ENCODE data around the gene PELO.

PELO gene

DNA sequence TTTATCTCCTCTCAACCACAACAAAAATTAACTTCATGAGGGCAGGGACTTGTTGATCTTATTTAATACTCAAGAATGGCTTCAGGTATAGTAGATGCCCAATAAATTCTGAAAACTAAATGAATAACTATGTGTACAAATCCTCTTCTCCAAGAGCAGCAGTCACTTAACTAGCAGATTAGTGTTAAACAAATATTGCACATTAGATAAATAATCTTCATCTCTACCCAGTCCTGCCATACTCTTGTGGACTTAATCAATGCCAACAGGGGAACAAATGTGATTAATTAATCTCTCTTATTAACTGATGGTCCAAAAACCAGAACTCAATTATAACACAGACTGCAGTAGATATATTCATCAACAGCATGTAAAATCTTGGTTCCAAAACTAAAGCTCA is 15.0 kb upstream of the PELO start:
- no peak for DNase-seq

DNA sequence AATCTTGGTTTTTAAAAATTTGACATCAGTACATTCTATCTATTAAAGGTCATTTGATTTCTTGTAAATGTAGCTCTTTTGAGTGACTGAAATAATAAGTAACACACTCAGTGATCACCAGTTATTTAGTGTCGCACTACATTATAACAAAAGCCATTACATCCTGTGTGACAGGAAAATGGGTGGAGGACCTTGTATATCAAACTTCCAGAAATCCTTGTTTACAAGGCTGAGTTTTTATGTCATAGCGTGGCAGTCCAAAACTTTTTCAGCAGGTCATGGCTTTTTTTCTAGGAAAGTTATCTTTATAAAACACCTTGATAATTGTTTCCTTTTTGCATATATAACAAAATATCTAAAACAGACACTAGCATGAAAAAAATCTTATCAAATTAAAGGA is 14.4 kb upstream of the PELO start:
- no peak for DNase-seq

DNA sequence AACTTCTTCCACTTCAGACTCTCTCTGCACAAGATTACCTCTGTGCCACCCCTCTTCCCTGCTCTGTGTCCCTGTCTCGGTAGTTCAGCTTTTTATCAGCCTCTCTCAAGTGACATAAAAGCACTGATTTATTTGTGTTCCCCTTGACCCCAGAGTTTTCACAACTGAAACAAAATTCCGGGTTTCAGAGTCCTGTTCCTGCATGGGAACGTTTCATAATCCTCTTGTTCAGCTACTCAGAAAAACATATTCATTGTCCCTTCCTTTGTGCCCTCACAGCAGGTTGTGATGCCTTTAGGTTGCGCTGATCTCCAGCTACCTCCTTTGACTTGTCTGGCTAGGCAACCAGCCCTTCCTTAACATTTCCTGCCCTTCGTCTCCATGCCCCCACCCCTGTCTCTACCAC is 13.7 kb upstream of the PELO start:
- no peak for DNase-seq

DNA sequence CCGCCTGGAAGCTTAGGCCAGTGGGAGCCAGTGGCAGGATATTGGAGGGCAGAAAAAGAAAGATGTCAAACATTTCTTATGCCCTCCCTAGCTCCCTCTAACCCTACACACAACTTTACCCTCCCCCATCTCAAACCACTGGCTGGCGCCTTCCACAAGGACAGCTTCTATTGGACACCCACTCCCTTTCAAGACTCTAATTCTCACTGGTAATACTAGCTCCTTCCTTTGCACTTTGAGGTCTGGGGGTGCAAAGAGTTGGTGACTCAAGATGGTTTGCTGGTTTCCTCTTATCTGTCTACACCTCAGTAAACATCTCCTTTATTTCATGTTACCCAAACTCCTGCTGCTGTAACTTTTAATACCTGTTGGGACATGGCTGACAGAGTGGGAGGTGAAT is 11.6 kb upstream of the PELO start:
- DNase-seq, result no peak

DNA sequence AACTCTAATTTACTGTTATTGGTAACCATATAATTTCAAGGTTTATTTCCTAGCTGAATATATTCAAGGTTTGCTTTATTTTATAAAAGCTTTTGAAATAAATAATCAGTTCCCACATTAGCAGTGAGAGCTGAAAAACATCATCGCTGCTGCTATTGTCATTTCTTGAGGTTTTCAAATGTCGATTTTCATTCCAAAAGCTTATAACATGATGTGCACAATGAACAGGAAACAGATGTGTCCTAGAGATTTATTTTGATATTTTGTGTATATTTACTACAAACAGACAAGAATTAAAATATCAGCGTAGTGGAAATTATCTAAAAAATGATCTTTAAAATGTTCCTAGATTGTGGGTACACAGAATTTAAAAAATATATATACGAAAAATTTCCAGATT is 10.5 kb upstream of the PELO start:
- DNase-seq, result no peak

DNA sequence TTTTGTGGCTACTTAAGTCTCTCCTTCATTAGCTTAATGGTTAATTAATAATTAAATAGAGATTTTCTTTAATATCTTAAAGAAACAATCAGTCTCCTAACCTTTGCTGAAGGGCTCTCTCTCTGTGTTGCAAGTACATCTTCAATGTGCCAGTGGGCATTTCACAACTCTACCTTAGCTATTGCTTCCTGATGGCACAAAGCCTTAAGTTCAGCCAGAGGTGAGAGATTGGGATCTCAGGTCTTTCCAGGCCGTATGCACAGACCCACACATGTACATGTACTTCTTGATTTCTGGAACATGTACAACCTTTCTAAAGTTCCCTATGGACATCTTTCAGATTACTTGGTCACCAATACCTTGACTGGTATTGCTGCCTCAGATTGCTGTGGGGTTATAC is 8.9 kb upstream of the PELO start:
- no peak for DNase-seq

DNA sequence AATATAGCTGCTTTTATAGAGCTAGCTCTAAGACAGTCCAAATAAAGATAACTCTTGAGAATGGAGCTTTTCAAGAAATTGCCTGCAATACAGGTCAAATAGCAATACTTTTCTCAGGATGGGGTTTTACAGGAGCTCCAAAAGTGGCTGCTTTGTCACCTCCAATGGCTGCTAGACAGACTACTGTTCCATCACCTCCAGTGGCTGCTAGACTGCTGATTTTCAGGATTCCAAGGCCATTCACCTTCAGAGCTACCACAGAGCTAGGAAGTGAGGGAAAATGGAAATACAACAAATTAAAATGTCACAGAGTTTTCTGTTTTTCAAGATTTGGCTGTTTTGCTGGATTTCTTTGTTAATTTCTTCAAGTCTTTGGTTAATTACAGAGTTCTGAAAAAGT is 8.5 kb upstream of the PELO start:
- DNase-seq, result no peak

DNA sequence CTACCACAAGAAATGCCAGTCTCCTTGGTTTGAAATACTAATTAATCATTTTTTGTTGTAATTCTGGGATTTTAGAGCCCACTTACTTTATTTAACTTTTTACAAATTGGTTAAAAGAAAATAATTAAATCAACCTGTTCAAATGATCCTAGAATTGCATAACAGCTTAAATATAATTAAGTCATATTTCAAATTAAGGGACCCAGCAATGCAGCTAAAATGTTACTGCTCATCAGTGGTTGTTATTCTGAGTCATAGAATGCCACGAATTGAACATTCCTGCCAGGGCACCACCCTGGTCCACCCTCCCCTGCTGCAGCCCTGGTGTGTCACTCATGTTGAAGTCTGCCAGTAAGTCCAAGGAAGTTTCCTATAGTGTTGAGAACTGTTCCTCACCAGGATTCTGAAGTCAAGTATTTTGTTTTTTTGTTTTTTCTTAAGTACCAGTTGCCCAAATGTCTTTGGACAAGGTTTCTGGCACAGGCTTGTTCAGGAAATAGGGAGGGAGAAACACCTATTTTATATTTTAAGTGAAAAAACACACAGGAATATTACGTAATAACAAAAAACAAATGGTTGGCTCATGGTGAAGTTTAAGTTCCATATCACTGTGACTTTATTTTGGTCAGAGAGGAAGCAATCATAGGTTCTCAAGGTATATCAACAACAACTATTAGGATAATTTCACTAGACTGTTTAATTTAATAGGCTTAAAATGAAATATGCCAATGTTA is 4.3 kb upstream of the PELO start:
- peak; percentile 80 for DNase-seq

DNA sequence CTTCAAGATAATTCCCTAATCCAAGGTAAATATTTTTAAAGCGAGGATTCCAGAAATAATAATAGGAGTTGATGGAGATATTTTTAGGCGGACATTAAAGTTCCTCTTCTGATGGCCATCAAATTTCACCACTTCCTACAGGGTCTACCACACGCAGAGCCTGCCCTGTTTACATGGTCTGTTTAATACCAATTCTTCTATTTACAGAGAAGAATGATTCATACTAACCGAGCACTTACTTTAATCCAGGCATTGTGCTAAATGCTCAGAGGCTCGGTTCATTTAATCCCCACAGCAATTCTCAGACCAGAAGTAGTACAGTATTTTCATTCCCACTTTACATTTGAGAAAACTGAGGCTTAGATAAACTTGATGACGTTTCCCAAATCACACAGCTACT is 3.0 kb upstream of the PELO start:
- DNase-seq, result no peak

DNA sequence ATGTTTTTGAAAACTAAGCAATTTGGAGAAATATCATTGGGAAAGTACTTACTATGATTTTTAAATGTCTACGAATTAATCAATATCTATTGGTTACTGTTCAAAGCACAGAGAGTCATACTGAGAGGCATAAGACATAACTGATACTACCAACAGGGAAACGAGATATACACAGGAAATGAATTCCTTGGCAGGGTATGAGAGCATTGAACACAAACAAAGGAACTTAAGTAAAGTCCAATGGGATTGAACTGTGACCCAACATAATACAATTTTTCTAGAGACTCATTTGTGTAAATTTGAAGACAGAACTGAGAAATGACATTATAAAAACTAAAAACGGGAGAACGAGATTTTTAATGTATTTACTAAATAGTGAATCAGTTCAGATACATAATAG is 1.3 kb upstream of the PELO start:
- no peak for DNase-seq

DNA sequence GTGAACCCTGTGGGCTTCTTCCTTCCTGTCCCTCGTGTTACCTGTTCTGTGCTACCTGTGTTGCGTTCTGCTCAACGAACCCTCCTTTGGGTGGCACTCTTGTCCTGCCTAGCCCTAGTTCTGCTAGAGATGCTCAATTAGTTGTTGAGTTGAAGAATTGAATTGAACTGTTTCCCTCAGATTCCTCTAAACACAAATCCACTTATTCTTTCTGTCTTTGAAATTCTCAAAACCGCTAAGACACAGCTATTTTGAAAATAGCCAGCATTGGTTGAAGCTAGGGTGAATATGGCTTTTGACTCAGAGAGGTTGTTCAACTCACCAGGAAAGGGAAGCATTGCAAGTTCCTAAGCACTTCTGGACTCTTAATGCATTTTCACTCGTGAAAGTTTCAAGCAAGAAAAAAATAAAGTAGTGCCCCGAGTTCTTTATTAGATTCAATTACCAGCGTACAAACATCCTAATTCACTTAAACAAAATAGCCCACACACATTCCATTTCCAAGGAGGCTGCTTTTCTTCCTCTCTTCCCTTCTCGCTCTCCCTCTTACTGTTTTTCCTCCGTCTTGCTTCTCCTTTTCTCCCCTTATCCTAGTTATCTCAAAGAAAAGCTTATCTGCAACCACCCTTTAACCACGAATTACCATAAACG is 642 bp upstream of the PELO start:
- no peak for DNase-seq

DNA sequence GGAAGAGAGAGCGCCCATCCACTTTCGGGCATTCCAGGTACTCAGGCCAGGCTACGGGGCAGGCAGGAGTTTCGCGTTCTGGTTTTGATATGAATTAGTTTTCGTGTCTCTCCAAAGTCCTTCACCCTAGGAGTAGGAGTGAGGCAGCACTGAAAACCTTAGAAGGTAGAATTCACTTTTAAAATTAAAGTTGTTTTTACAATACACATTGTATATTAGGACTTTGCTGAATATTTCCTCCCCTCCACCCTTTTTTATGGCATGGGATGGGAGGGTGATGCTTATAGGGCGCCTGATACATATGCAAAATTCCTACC is 747 bp downstream of the PELO start:
- no peak for DNase-seq

DNA sequence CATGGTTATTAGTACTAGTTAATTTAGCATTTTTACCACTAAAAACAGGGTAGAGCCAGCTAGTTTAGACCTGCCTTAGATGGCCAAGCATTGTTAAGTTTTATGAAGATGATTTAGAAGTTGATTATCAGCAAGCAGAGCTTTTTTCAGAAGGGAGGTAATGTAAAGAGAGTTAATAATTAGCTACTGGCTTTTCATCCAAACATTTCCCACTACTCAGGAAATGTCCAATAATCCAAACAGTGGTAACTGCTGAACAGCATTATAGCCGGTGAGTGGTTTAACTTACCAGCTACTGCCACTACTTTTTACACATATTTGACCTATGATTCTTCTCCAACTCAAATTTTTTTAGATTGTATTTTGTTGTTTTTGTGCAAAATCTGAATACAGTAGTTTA is 1.7 kb downstream of the PELO start:
- no peak for DNase-seq

DNA sequence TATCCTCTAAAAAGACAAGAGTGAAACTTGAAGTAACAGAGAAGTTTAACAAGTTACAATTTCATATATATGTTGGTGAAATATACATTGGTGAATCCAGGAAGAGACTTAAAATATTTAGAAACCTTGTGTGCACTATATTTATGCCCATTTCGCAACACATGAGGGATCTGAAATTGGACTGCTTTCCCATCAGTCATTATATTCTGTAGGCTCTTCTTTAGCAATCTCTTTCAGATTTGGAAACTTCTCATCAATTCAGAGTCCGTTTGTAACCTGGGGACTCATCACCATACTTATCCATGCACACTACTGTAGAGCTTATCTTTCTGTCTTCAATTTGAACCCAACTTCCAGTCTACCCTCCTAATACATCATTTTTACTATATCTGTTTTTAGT is 2.1 kb downstream of the PELO start:
- no peak for DNase-seq

DNA sequence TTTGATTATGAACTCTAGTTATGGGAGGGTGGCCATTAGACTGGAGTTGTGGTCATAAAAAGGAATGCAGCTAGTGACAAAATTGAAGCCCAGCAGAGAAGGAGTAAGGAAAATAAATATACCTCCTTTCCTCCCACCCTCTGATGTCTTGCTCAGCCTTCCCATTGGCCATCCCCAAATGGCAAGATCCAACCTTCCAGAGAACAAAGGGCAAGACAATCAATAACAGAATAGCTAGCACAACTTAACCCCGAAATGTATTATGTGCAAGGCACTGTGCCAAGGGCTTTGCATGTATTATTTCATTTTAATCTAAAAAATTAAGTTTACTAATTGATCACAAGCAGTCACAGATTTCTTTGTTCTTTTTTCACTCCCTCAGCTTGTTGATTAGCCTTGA is 3.6 kb downstream of the PELO start:
- DNase-seq, result no peak

DNA sequence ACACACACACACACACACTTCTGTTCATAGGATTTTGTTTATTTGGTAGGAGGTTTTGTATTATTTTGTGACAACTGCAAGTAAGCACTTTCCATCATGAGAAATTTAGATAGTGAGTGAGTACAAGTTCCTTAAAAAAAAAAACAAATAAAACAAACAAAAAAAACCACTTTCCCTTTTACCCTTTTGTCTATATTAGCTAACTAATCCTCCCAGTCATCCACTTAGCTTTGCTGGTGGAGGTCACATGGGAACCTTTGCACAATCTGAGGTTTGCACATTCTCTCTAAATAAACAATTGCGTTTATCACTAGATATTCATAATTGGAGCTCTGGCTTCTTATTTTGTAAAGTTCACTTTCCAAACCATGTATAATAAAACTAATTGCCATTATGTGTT is 6.8 kb downstream of the PELO start:
- DNase-seq, result no peak

DNA sequence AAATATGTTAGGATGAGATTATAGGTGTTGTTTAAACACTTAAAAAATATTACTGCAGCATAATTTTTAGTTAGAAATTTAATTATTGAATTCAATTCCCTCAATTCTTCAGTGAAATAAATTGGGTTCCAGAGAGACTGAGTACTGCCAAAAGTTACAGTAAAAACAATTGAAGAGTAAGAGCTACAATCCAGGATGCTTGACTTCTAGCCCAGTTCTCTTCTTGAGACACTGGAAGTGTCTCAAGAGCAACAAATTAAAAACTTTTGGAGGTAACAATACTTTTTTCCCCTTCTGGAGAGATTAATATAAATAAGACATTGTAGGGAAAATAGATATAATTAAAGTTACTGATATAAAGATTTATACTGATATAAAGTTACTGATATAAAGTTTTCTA is 8.3 kb downstream of the PELO start:
- DNase-seq, result no peak

DNA sequence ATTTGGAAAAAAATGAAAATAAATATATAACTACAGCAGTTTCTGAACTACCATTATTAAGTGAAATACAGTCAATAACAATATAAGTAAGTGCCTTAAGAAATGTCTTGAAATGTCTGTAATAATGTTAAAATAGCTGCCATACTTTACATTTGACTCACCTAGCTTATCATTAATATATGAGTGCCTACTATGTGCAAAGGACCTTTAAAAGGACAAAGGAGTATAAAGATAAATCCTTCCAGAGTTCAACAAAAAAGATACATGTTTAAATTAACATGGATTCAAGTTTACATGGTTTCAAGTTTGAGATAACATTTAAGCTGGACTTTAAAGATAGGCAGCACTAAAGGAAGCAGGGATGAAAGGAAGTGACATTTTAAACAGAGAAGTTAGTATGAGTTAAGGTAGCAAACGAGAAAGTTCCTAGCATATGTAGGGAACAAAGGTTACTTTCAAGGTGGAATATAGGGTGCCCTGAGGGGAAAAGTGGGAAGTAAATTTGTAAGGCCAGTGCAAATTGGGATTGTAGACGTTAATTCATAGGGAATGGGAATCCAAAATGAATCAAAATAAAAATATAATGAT is 8.9 kb downstream of the PELO start:
- no peak for DNase-seq

DNA sequence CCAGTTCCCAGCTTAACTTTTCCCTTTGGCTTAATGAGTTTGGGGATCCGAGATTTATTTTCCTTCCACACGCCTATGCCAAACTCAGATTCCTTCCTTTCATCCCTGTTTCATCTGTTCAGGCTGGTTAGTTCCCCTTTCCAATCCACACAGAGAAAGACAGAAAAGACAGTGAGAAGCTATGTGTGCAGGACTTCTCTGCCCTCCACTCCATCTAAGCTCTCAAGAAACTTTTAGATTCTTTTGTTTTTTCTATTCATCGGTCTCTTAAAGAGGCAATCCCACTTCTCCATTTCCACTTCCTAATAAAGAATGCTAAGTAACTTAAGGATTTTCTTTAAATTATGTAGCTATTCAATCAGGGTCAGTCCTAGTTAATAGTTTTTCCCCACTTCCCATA is 11.2 kb downstream of the PELO start:
- DNase-seq, result no peak

DNA sequence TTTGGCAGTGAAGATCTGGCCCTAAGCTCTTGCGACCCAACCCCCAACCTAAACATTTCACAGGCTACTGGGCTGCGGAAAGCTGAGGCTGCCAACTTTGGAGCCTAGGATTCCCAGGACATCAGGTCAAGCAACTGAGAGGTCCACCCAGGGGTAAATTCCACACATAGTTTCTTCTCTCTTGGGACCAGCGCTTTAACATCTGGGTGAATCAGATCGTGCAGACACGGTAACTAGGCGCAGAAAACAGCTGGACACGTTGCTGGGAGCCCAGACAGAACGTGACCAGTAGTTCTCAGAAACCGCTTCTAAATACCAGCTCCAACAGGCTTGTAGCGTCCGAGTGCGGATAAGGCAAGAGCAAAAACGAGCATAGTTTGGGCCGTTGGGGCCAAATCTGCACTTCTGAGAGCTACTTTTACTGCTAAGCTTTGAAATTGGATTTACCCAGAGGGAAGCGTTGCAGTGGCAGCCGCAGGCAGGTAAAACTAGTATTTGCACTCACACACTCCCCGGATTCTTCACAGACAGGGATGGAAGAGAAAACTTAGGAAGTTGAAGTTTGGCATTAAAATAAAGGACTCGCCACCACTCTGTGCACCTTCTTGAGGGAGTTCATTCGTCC is 11.8 kb downstream of the PELO start:
- peak; percentile 91 for DNase-seq

DNA sequence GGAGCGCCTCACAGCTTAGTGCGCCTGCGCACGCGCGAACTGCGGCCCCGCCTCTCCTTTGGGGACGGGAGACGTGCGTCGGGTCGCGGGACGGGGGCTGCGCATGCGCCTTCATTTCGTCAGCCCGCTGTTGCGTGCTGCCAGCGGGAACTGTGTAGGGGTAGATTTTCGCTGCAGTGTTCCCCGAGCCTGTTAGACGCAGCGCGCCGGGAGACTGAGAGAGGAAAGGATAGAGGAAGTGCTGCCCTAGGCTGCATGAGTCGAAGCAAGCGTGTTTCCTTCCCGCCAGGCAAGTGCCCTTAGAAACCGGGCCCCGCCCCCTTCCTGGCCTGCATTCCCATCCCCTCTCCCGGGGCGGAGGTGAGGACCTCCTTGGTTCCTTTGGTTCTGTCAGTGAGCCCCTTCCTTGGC is 12.3 kb downstream of the PELO start:
- peak; percentile 96 for DNase-seq

DNA sequence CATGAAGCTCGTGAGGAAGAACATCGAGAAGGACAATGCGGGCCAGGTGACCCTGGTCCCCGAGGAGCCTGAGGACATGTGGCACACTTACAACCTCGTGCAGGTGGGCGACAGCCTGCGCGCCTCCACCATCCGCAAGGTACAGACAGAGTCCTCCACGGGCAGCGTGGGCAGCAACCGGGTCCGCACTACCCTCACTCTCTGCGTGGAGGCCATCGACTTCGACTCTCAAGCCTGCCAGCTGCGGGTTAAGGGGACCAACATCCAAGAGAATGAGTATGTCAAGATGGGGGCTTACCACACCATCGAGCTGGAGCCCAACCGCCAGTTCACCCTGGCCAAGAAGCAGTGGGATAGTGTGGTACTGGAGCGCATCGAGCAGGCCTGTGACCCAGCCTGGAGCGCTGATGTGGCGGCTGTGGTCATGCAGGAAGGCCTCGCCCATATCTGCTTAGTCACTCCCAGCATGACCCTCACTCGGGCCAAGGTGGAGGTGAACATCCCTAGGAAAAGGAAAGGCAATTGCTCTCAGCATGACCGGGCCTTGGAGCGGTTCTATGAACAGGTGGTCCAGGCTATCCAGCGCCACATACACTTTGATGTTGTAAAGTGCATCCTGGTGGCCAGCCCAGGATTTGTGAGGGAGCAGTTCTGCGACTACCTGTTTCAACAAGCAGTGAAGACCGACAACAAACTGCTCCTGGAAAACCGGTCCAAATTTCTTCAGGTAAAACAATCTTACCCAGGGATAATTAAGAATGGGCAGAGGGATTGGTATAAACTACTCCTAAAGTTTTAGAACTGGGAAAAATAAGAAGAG is 12.9 kb downstream of the PELO start:
- DNase-seq, result peak; percentile 81

DNA sequence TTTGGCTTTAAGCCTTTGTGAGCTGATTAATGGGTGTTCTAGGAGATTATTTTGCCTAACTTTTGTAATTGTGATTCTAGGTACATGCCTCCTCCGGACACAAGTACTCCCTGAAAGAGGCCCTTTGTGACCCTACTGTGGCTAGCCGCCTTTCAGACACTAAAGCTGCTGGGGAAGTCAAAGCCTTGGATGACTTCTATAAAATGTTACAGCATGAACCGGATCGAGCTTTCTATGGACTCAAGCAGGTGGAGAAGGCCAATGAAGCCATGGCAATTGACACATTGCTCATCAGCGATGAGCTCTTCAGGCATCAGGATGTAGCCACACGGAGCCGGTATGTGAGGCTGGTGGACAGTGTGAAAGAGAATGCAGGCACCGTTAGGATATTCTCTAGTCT is 13.6 kb downstream of the PELO start:
- peak; percentile 51 for DNase-seq

Measured in EL (cell line).